HG02970 (cell line): ENCODE results near the gene LGSN.
"Not testable (repeated sequence)": the region's sequence is repeated elsewhere in the genome, so short reads cannot be mapped to it uniquely, and the experiment has no call there.

ENCODE experiments used
- ATAC-seq: cut with Tn5 transposase; IDR thresholded peaks from one replicate; pipeline ENCODE4 v1.9.1; 2021; ENCODE audit warnings: mild to moderate bottlenecking, moderate library complexity, moderate number of reproducible peaks; ENCODE audit not compliant: unreplicated experiment, low FRiP score

The LGSN gene

DNA sequence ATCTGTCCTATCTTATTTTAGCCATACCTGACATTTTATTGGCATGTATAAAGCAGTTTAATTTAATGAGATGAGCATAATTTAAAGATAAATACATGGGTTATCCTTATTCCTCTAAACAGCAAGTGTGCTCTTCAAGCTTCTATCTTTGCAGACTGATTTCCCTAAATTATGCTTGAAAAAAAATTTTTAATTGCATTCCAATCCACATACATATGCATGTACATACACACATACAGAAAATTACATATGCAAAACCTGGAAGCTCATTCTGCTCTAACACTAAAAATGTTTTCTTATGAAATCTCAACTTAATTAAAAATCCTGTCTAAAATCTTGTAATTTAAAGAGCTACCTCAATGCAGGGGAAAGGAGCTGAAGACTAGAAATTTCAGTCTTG, 73.2 kb downstream of the LGSN start:
- ATAC-seq, result no peak

DNA sequence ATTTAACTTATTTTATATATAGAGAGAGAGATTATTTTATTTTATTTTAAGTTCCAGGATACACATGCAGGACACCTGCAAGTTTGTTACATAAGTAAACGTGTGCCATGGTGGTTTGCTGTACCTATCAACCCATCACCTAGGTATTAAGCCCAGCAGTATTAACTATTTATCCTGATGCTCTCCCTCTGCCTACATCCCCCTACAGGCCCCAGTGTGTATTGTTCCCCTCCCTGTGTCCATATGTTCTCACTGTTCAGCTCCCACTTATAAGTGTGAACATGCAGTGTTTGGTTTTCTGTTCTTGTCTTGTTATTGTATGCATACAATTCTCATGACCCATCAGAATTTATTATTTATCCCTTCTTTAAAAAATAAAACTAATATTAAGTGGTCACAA, 73.9 kb downstream of the LGSN start:
- ATAC-seq, result no peak

DNA sequence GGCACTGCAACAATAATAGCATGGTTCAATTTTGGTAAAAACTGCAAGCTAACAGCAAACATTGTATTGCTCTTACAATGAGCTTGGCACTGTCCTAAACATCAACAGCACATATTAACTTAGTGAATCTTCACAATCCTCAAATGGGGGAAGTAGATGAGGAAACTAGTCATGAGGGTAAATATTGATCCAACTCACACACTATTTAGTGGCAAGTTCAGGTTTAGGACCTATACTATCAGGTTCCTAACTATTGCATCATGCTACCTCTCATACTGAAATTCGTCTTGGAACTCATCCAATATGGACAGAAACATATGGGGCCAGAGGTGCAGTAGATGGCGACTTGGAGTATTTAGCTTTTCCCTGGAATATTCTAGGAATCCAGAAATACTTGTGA, 74.4 kb downstream of the LGSN start:
- no peak for ATAC-seq

DNA sequence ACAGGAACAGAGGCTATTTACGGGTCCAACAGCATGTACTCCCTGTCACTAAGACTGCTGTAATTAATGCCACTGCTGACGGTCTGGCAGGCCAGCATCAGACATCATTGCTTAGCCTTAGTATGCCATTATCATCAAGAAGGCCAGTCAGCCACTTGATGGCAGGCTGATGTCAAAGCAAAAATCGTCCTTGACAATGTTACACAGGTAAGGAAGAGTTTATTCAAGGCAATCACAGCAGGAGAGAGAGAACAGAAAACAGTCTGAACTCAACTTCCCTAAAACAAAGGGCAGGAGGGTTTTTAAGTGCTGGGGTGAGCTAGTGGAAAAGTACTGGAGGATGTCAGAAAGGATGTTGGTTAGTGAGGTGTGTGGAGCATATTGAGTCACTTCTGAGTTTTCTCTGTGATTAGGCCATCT, 83.4 kb downstream of the LGSN start:
- ATAC-seq, result no peak

DNA sequence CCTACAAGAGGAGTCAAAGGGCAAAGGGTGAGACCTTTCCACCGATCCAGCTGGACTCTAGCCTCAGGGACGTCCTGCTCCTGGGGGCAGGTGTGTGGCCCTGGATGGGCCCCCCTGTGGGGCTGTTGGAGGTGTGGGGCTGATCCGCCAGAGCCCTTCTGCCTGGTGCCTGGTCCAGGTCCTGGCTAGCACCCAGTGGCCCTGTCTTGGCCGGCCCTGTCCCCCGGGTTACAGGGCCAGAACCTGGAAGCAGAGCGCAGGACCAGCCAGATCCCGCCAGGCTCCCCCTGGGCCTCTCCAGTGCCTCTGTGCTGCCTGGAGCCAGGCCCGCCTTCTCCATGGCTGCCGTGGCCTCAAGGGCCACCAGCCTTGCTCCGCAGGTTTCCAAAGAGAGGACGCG, 89.3 kb downstream of the LGSN start:
- not testable (repeated sequence) for ATAC-seq

DNA sequence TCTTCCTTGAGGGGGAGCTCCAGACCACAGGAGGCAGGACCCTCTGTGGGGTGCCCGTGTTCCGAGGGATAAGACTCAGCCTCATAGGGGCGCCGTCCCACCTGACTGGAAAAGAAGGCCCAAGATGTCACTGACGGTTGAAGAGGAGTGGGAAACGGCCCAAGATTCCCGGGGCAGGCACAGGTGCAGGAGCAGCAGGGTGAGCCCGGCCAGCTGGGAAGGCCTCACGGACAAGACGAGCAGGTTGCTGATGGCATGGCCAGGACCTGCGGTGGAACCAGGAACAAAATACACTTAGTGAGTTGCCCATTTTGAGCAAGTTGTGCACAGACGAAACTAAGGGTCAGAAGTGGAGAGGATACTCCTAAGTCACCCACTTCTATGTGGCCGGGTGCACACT, 89.8 kb downstream of the LGSN start:
- not testable (repeated sequence) for ATAC-seq

DNA sequence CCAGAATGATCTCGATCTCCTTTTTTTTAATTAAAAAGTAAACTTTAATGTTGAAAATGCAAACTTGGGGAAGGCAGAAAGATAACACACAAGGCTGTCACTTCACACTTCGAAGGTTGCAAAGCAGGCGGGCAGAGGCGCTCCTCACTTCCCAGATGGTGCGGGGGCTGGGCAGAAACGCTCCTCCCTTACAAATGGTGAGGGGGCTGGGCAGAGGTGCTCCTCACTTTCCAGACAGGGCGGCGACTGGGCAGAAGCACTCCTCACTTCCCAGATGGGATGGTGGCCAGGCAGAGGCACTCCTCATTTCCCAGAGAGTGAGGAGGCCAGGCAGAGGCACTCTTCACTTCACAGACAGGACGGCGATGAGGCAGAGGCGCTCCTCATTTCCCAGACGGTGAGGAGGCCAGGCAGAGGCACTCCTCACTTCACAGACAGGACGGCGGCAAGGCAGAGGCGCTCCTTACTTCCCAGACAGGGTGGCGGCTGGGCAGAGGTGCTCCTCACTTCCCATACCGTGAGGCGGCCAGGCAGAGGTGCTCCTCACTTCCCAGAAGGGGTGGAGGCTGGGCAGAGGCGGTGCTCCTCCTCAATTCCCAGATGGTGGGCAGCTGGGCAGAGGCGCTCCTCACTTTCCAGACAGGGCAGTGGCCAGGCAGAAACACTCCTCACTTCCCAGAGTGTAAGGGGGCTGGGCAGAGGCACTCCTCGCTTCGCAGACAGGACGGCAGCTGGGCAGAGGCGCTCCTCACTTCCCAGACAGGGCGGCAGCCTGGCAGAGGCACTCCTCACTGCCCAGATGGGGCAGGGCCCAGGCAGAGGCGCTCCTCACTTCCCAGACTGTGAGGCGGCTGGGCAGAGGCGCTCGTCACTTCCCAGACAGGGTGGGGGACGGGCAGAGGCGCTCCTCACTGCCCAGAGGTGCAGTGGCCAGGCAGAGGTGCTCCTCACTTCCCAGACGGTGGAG, 91.6 kb downstream of the LGSN start:
- not testable (repeated sequence) for ATAC-seq

DNA sequence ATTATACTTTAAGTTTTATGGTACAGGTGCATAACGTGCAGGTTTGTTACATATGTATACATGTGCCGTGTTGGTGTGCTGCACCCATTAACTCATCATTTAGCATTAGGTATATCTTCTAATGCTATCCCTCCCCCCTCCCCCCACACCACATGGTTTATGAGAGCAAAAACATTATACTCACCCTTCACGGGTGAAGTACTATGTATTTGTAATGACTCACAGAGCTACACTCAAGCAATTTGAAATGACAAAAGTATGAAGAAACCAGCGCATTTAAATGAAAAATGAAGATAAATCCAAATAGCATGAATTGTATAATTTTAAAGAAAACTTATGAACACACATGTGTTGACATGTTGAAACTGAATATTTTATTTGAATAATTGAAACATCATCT, 93.8 kb downstream of the LGSN start:
- ATAC-seq, result not testable (repeated sequence)
